IMR-90 (cell line): ENCODE results near the gene MXRA8. TPM values are rescaled to one million over a fixed set of nuclear protein-coding genes. Genes with fewer than 3 reads are reported as not detected.

Experiments used
- ATAC-seq: fragments of 200-7000 bp; cut with Tn5 transposase; 2 replicates; pipeline ENCODE4 v1.9.1; 2020; ENCODE audit warnings: low read depth, mild to moderate bottlenecking, moderate library complexity
- BruUV-seq: library from RNA; stranded (reverse); fragments of 400-500 nt; replicated peaks from 2 replicates; lab custom pipeline; 2021; lab: Mats Ljungman, UMichigan
- CTCF ChIA-PET: fragments of 300-600 bp; formaldehyde crosslinking; extraction: SDS; loops from one replicate; lab custom pipeline; 2021; ENCODE audit warnings: antibody characterized with exemption; lab: Yijun Ruan, JAX
- POLR2A ChIA-PET: fragments of 300-600 bp; sonication (Branson Sonifier 250); formaldehyde crosslinking; loops from one replicate; lab custom pipeline; 2022; ENCODE audit warnings: antibody characterized with exemption; ENCODE audit not compliant: unreplicated experiment; lab: Charles Lee
- DNase-seq: peaks from one replicate; pipeline ENCODE4 v3.0.0; 2013
- H2AFZ ChIP-seq: replicated peaks from 2 replicates; pipeline ENCODE3; 2013; ENCODE audit warnings: low read length, mild to moderate bottlenecking; ENCODE audit not compliant: poor library complexity
- H2AK5ac ChIP-seq: 2 replicates; pipeline ENCODE4 v1.6.1; 2013; ENCODE audit warnings: low read depth, low read length, inconsistent platforms
- H2AK9ac ChIP-seq: replicated peaks from 2 replicates; pipeline ENCODE3; 2013; ENCODE audit warnings: mild to moderate bottlenecking, low read depth, low read length, moderate library complexity; ENCODE audit not compliant: poor library complexity
- H2BK120ac ChIP-seq: 2 replicates; pipeline ENCODE4 v1.6.1; 2013; ENCODE audit warnings: low read depth, low read length, inconsistent platforms
- H2BK15ac ChIP-seq: 3 replicates; pipeline ENCODE4 v1.6.1; 2013; ENCODE audit warnings: low read depth, low read length, inconsistent platforms
- H2BK20ac ChIP-seq: 2 replicates; pipeline ENCODE4 v1.6.1; 2013; ENCODE audit warnings: low read depth, mild to moderate bottlenecking, inconsistent platforms, low read length, moderate library complexity
- H2BK5ac ChIP-seq: 2 replicates; pipeline ENCODE4 v1.6.1; 2013; ENCODE audit warnings: mild to moderate bottlenecking, low read depth, low read length, inconsistent platforms; ENCODE audit not compliant: poor library complexity, severe bottlenecking
- H3K14ac ChIP-seq: replicated peaks from 2 replicates; pipeline ENCODE4 v1.6.1; 2013; ENCODE audit warnings: low read depth, low read length, inconsistent platforms
- H3K18ac ChIP-seq: 2 replicates; pipeline ENCODE4 v1.6.1; 2013; ENCODE audit warnings: low read depth, low read length, control low read depth
- H3K23ac ChIP-seq: 2 replicates; pipeline ENCODE4 v1.6.1; 2013; ENCODE audit warnings: low read depth, low read length, inconsistent platforms
- H3K27ac ChIP-seq: 2 replicates; pipeline ENCODE4 v1.5.1; 2013; ENCODE audit warnings: mild to moderate bottlenecking, control low read depth, low read length; ENCODE audit not compliant: insufficient read depth
- H3K27me3 ChIP-seq: 2 replicates; pipeline ENCODE4 v1.6.1; 2013; ENCODE audit warnings: low read length; ENCODE audit not compliant: control insufficient read depth, insufficient read depth
- H3K36me3 ChIP-seq: 2 replicates; pipeline ENCODE4 v1.6.1; 2013; ENCODE audit warnings: low read length, mixed read lengths; ENCODE audit not compliant: control insufficient read depth, insufficient read depth
- H3K4ac ChIP-seq: 2 replicates; pipeline ENCODE4 v1.6.1; 2013; ENCODE audit warnings: low read depth, low read length, inconsistent platforms
- H3K4me1 ChIP-seq: 2 replicates; pipeline ENCODE4 v1.6.1; 2013; ENCODE audit warnings: low read length, mixed read lengths; ENCODE audit not compliant: control insufficient read depth, insufficient read depth
- H3K4me2 ChIP-seq: 2 replicates; pipeline ENCODE4 v1.6.1; 2013; ENCODE audit warnings: low read depth, mild to moderate bottlenecking, control low read depth, low read length, moderate library complexity
- H3K4me3 ChIP-seq: 2 replicates; pipeline ENCODE4 v1.5.1; 2013; ENCODE audit warnings: low read depth, mild to moderate bottlenecking, control low read depth, low read length, moderate library complexity; ENCODE audit not compliant: insufficient read depth
- H3K56ac ChIP-seq: 2 replicates; pipeline ENCODE4 v1.6.1; 2013; ENCODE audit warnings: low read length, inconsistent platforms; ENCODE audit not compliant: insufficient read depth; ENCODE audit errors: extremely low read depth
- H3K79me1 ChIP-seq, 2 experiments: 2 replicates each; pipeline ENCODE4 v1.6.1; 2013; ENCODE audit warnings: low read length in 2 of 2, inconsistent platforms in 1 of 2, low read depth in 1 of 2
- H3K9ac ChIP-seq: 2 replicates; pipeline ENCODE4 v1.6.1; 2013; ENCODE audit warnings: low read depth, low read length, control low read depth
- H3K9me1 ChIP-seq: 2 replicates; pipeline ENCODE4 v1.6.1; 2013; ENCODE audit warnings: low read length, inconsistent platforms; ENCODE audit not compliant: insufficient read depth
- H3K9me3 ChIP-seq: 2 replicates; pipeline ENCODE4 v1.6.1; 2013; ENCODE audit warnings: low read length; ENCODE audit not compliant: control insufficient read depth, insufficient read depth
- H4K20me1 ChIP-seq: 2 replicates; pipeline ENCODE4 v1.6.1; 2013; ENCODE audit warnings: low read length, inconsistent platforms; ENCODE audit not compliant: insufficient read depth
- H4K5ac ChIP-seq: 2 replicates; pipeline ENCODE4 v1.6.1; 2013; ENCODE audit warnings: mild to moderate bottlenecking, low read depth, low read length, control low read depth
- H4K8ac ChIP-seq, 2 experiments: 2 replicates each; pipeline ENCODE4 v1.6.1; 2013; ENCODE audit warnings: low read depth in 2 of 2, low read length in 2 of 2, control low read depth in 1 of 2, inconsistent platforms in 1 of 2
- H4K91ac ChIP-seq: 2 replicates; pipeline ENCODE4 v1.6.1; 2013; ENCODE audit warnings: low read depth, low read length, inconsistent platforms; ENCODE audit not compliant: insufficient read depth
- BHLHE40 ChIP-seq: fragments of 150-350 bp; IDR thresholded peaks from 2 replicates; pipeline ENCODE4 v1.6.1; 2016; ENCODE audit warnings: mild to moderate bottlenecking, low read depth, low read length
- CEBPB ChIP-seq: IDR thresholded peaks from 2 replicates; pipeline ENCODE4 v1.6.1; 2012; ENCODE audit warnings: low read depth, low read length, improper control_type of control experiment
- CHD1 ChIP-seq: IDR thresholded peaks from 2 replicates; pipeline ENCODE4 v1.6.1; 2012; ENCODE audit warnings: low read depth, low read length, improper control_type of control experiment
- FOS ChIP-seq: fragments of 150-350 bp; IDR thresholded peaks from 2 replicates; pipeline ENCODE4 v1.6.1; 2016; ENCODE audit warnings: low read depth, low read length
- MAFK ChIP-seq: IDR thresholded peaks from 2 replicates; pipeline ENCODE4 v1.6.1; 2012; ENCODE audit warnings: low read depth, low read length, improper control_type of control experiment
- MAZ ChIP-seq: IDR thresholded peaks from 2 replicates; pipeline ENCODE4 v1.6.1; 2012; ENCODE audit warnings: low read depth, mild to moderate bottlenecking, low read length, improper control_type of control experiment, moderate library complexity, borderline replicate concordance
- NFE2L2 ChIP-seq: fragments of 150-350 bp; IDR thresholded peaks from 2 replicates; pipeline ENCODE4 v1.6.1; 2016; ENCODE audit warnings: low read depth, mild to moderate bottlenecking, low read length
- POLR2A ChIP-seq: IDR thresholded peaks from 2 replicates; pipeline ENCODE4 v1.6.1; 2012; ENCODE audit warnings: mild to moderate bottlenecking, low read depth, low read length
- RAD21 ChIP-seq: IDR thresholded peaks from 2 replicates; pipeline ENCODE4 v1.6.1; 2012; ENCODE audit warnings: low read length, improper control_type of control experiment
- RFX5 ChIP-seq: IDR thresholded peaks from 2 replicates; pipeline ENCODE4 v1.8.0; 2012; ENCODE audit warnings: low read depth, mild to moderate bottlenecking, low read length, moderate library complexity
- SMC3 ChIP-seq: fragments of 150-350 bp; IDR thresholded peaks from 2 replicates; pipeline ENCODE4 v1.6.1; 2016; ENCODE audit warnings: low read depth, mild to moderate bottlenecking, antibody characterized with exemption, low read length, moderate library complexity
- WGBS, 2 experiments: methylation state at CpG; one replicate each; pipeline versions ENCODE4 v1.1.5 to v1.1.7; 2013; ENCODE audit warnings: missing lambda C conversion rate in 2 of 2; ENCODE audit not compliant: insufficient read length in 1 of 2; ENCODE audit errors: extremely low coverage in 2 of 2; 5-methylcytosine and 5-hydroxymethylcytosine counted together
- dilution Hi-C: fragments of 300-500 bp; cut with HindIII; formaldehyde crosslinking; loops from one replicate; pipeline ENCODE4 v1.14.3; 2018; ENCODE audit warnings: low sequenced_read_pairs; ENCODE audit not compliant: unreplicated experiment
- in situ Hi-C: fragments of 300-500 bp; cut with MboI; formaldehyde crosslinking; loops from 3 replicates; pipeline ENCODE4 v1.14.3; 2019; ENCODE audit warnings: low sequenced_read_pairs, inconsistent platforms, mixed read lengths
- intact Hi-C: fragments of 100-400 bp; cut with micrococcal nuclease; formaldehyde crosslinking; loops from 2 replicates; pipeline ENCODE4 v1.10.0; 2022
- polyA plus RNA-seq, 3 experiments: library from polyadenylated mRNA; depleted of rRNA; stranded (reverse); fragments of >200 nt; gene quantifications; 2 replicates each; pipeline ENCODE4 v1.2.3, GENCODE V29; 2012; ENCODE audit warnings: low replicate concordance in 1 of 3
- total RNA-seq: library from RNA; depleted of rRNA; stranded (reverse); fragments of >200 nt; gene quantifications from 2 replicates; pipeline ENCODE4 v1.2.3, GENCODE V29; 2012
- TF ChIP-seq, protein P1 (sequence below): conservative IDR thresholded peaks from 2 replicates; pipeline ENCODE4 v1.5.1; 2012; ENCODE audit warnings: mild to moderate bottlenecking, low read depth, low read length, improper control_type of control experiment

The MXRA8 gene
- total and polyA plus RNA-seq, 2 of the 4 experiments (the other 2 are of a cell fraction) = 92.5 to 469 TPM

DNA sequence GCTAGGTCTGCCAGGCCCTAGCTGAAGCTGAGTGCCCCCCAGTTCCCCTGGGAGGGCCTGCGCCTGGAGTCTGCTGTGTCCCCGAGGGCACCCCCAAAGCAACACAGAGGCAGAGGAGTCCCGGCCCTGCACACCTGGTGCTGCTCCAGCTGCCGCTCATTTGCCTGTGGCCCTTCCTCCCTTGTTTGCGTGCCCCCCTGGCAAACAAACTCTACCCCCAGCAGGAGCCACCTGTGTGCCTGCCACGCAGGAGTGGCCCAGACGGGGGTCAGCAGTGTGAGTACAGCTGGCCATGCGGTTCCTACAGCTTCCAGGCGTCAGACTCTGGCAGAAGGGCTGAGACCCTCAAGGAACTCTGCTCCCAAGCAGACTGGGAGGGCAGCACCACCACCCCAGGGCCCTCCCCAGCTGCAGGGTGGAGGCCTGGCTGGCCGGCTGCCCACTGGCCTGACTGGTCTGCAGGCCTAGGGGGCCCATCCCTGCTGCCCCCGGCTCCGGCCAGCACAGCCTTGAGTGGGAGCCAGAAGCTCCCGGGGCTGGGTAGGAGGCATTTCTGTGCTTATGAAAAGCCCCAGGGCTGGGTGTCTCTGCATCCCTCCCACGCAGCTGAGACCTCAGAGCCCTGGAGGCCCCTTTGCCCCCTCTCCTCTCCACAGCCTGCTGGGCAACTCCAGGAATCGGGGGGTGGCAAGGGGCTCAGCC is 27.8 kb downstream of the MXRA8 start:
- Histone ChIP-seq H2AK5ac (no peak overlapping the region), H3K9me1 (peaks cover 9% of the 10 kb centered on the region), H2AK9ac (no peak overlapping the region), H4K5ac (no peak overlapping the region), H4K20me1 (peaks cover 19% of the 10 kb centered on the region), H3K18ac (no peak overlapping the region), H3K4me2 (no peak overlapping the region), H2BK15ac (no peak overlapping the region), H2AFZ (peak overlapping the region; percentile 32), H2BK5ac (no peak overlapping the region), H3K27ac (no peak overlapping the region), H3K14ac (no peak overlapping the region), H3K79me1 (peaks cover 7 to 23% of the 10 kb centered on the region in 2 experiments; a peak in 2 of 4 replicates), H3K4me3 (no peak overlapping the region), H3K4ac (no peak overlapping the region), H3K4me1 (peaks cover under 1% of the 10 kb centered on the region; the same call in 1 of the 2 replicates), H2BK120ac (no peak overlapping the region), H4K91ac (no peak overlapping the region), H3K36me3 (peaks cover 10% of the 10 kb centered on the region), H3K9ac (no peak overlapping the region), H4K8ac (no peak overlapping the region), H3K23ac (no peak overlapping the region), H2BK20ac (no peak overlapping the region), H3K9me3 (no peaks in the 10 kb centered on the region), H3K27me3 (no peaks in the 10 kb centered on the region), H3K56ac (no peak overlapping the region)
- ATAC-seq (no peak), DNase-seq (no peak)
- POLR2A ChIA-PET = no interaction called here
- 86% methylated on average over 8 of the region's 15 CpGs; no CpG with 5 or more reads in 1 of the 2 experiments for WGBS, 2 experiments
- CTCF ChIA-PET = no interaction called here
- dilution Hi-C loops (no loop called here), intact Hi-C loops (no loop called here), in situ Hi-C loops (no loop called here)
- BruUV-seq = no TSS peak
- TF ChIP-seq SMC3 = no peak
- TF ChIP-seq RFX5 = no peak
- no peak for TF ChIP-seq FOS
- no peak for TF ChIP-seq NFE2L2
- no peak for TF ChIP-seq POLR2A
- TF ChIP-seq BHLHE40 = no peak
- TF ChIP-seq CHD1 = no peak
- TF ChIP-seq MAZ = no peak
- TF ChIP-seq MAFK = no peak
- TF ChIP-seq CEBPB = no peak
- TF ChIP-seq, protein P1, sequence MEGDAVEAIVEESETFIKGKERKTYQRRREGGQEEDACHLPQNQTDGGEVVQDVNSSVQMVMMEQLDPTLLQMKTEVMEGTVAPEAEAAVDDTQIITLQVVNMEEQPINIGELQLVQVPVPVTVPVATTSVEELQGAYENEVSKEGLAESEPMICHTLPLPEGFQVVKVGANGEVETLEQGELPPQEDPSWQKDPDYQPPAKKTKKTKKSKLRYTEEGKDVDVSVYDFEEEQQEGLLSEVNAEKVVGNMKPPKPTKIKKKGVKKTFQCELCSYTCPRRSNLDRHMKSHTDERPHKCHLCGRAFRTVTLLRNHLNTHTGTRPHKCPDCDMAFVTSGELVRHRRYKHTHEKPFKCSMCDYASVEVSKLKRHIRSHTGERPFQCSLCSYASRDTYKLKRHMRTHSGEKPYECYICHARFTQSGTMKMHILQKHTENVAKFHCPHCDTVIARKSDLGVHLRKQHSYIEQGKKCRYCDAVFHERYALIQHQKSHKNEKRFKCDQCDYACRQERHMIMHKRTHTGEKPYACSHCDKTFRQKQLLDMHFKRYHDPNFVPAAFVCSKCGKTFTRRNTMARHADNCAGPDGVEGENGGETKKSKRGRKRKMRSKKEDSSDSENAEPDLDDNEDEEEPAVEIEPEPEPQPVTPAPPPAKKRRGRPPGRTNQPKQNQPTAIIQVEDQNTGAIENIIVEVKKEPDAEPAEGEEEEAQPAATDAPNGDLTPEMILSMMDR = no peak
- no peak for TF ChIP-seq RAD21
